Activated T-helper 1 cell treated with anti-CD3 and anti-CD28 coated beads, Interleukin-2, amount 50 U/mL, for 16 hours (primary cell): ENCODE data around the gene KRT7.
A peak's percentile ranks its signal among the peaks of the same experiment; 100 is the strongest.
"Not testable (repeated sequence)": the region's sequence is repeated elsewhere in the genome, so short reads cannot be mapped to it uniquely, and the experiment has no call there.

Experiments
- DNase-seq, 2 donors: peaks; one replicate each; pipeline ENCODE4 v3.0.0-alpha.2; 2020; ENCODE audit warnings: low read depth in 1 of 2, low spot score in 1 of 2

The KRT7 gene

GRCh38 chr12:52277486-52278245 is 44.6 kb downstream of the KRT7 start:
- no peak for DNase-seq

GRCh38 chr12:52278575-52279421 is 45.8 kb downstream of the KRT7 start:
- peak; percentile 44 to 55 for DNase-seq

- DNase-seq, result no peak
Observed at GRCh38 chr12:52279422-52280318, 46.6 kb downstream of the KRT7 start.

- no peak for DNase-seq
Observed at GRCh38 chr12:52280319-52280795, 47.3 kb downstream of the KRT7 start.

- no peak for DNase-seq
Observed at GRCh38 chr12:52280796-52281560, 47.9 kb downstream of the KRT7 start.

GRCh38 chr12:52284562-52285171 is 51.6 kb downstream of the KRT7 start:
- no peak for DNase-seq

- no peak for DNase-seq
Observed at GRCh38 chr12:52285172-52285745, 52.2 kb downstream of the KRT7 start.

GRCh38 chr12:52285851-52286530 is 52.9 kb downstream of the KRT7 start:
- no peak for DNase-seq

GRCh38 chr12:52286857-52287785 is 54.1 kb downstream of the KRT7 start:
- not testable (repeated sequence) for DNase-seq

GRCh38 chr12:52287816-52288805 is 55.1 kb downstream of the KRT7 start:
- not testable (repeated sequence) for DNase-seq

GRCh38 chr12:52290483-52291134 is 57.6 kb downstream of the KRT7 start:
- not testable (repeated sequence) for DNase-seq

GRCh38 chr12:52291267-52291935 is 58.4 kb downstream of the KRT7 start, which contains the start of gene KRT81:
TSS of gene KRT81 (minus strand) at chr12:52291534. CDS start at chr12:52291465, 69 bp downstream.
- no peak for DNase-seq

GRCh38 chr12:52293926-52294325 is 60.9 kb downstream of the KRT7 start:
- DNase-seq, result no peak

- no peak for DNase-seq
Observed at GRCh38 chr12:52294803-52295202, 61.8 kb downstream of the KRT7 start.

GRCh38 chr12:52295663-52296062 is 62.6 kb downstream of the KRT7 start:
- no peak for DNase-seq
